HAP-1 (cell line): ENCODE data around the gene PTTG1.

Experiments used
- DNase-seq, 2 experiments: peaks; one replicate each; pipeline ENCODE4 v3.0.0-alpha.2; 2016 to 2020; ENCODE audit warnings: low spot score in 2 of 2
- H3K27me3 ChIP-seq: fragments of 250-450 bp; sonication (Bioruptor Pico); 2 replicates; pipeline ENCODE4 v1.5.1; 2020; ENCODE audit warnings: low read depth, mild to moderate bottlenecking, moderate library complexity
- H3K36me3 ChIP-seq: fragments of 250-450 bp; sonication (Bioruptor Pico); replicated peaks from 2 replicates; pipeline ENCODE4 v1.5.1; 2020; ENCODE audit warnings: mild to moderate bottlenecking
- H3K4me1 ChIP-seq: fragments of 250-450 bp; sonication (Bioruptor Pico); 2 replicates; pipeline ENCODE4 v1.5.1; 2020; ENCODE audit warnings: mild to moderate bottlenecking
- H3K4me3 ChIP-seq: fragments of 250-450 bp; sonication (Bioruptor Pico); 2 replicates; pipeline ENCODE4 v1.5.1; 2020; ENCODE audit warnings: mild to moderate bottlenecking, moderate library complexity
- H3K9me3 ChIP-seq: fragments of 250-450 bp; sonication (Bioruptor Pico); 2 replicates; pipeline ENCODE4 v1.5.1; 2020; ENCODE audit warnings: mild to moderate bottlenecking, moderate library complexity
- in situ Hi-C: fragments of 300-500 bp; cut with MboI; formaldehyde crosslinking; loops from 3 replicates; pipeline ENCODE4 v1.14.3; 2020; ENCODE audit warnings: low sequenced_read_pairs, inconsistent platforms, mixed read lengths

PTTG1 gene

GRCh38 chr5:160464466-160464797 lies 42.8 kb downstream of the PTTG1 start:
- in situ Hi-C loops: no loop called here
- DNase-seq: no peak

GRCh38 chr5:160466116-160466515 lies 44.5 kb downstream of the PTTG1 start:
- in situ Hi-C loops: no loop called here
- H3K27me3 ChIP-seq: 0 out of 2 replicates have a peak, but pooled peaks cover 3% of the 10 kb centered on the region
- no peaks in the 10 kb centered on the region for H3K4me1 ChIP-seq
- no peaks in the 10 kb centered on the region for H3K9me3 ChIP-seq
- no peak for DNase-seq
- no peak overlapping the region for H3K4me3 ChIP-seq
- H3K36me3 ChIP-seq: no peaks in the 10 kb centered on the region

More at GRCh38 chr5:160464466-160464797, 42.8 kb downstream of the PTTG1 start:
- H3K4me1 ChIP-seq: peaks cover 7% of the 10 kb centered on the region
- 0 out of 2 replicates have a peak, but pooled peaks cover 3% of the 10 kb centered on the region for H3K27me3 ChIP-seq
- no peak overlapping the region for H3K4me3 ChIP-seq
- H3K9me3 ChIP-seq: no peaks in the 10 kb centered on the region
- H3K36me3 ChIP-seq: no peaks in the 10 kb centered on the region

DNA sequence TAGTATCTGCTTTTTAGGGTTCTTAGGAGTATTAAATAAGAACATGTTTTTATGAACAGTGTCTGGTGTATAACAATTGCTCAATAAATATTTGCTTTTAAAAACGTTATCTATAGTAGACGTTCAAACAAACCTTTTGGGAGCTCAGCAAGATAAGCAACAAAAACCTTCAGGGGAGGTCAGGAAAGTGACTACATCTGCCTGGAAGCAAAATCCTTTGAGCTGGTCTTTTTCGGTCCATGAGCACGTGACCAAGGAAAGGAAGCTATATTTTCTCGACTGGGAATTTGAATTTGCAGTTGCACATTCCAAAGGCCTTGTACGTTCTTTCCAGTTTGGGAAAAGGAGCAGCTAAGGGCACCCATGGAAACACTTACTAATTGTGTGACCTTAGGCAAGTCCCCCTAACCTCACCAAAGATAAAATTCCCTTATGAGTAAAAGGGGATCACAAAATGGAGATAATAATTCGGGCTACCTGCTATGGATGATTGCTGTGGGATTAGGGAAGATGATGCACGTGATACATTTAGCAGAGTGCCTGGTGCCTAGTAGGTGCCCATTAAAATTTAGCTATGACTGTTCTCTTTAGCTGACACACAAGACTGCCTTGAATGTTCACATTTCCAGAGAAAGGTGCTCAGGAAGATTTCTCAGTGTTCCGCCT lies 45.4 kb downstream of the PTTG1 start:
- no peak for DNase-seq
- Histone ChIP-seq H3K36me3 (no peaks in the 10 kb centered on the region), H3K4me1 (no peaks in the 10 kb centered on the region), H3K27me3 (0 out of 2 replicates have a peak, but pooled peaks cover 3% of the 10 kb centered on the region), H3K9me3 (no peaks in the 10 kb centered on the region), H3K4me3 (no peak overlapping the region)
- in situ Hi-C loops: no loop called here

- in situ Hi-C loops: no loop called here
- H3K4me1 ChIP-seq: no peaks in the 10 kb centered on the region
- no peak overlapping the region for H3K4me3 ChIP-seq
Measured at GRCh38 chr5:160467555-160468362, 46.1 kb downstream of the PTTG1 start.

DNA sequence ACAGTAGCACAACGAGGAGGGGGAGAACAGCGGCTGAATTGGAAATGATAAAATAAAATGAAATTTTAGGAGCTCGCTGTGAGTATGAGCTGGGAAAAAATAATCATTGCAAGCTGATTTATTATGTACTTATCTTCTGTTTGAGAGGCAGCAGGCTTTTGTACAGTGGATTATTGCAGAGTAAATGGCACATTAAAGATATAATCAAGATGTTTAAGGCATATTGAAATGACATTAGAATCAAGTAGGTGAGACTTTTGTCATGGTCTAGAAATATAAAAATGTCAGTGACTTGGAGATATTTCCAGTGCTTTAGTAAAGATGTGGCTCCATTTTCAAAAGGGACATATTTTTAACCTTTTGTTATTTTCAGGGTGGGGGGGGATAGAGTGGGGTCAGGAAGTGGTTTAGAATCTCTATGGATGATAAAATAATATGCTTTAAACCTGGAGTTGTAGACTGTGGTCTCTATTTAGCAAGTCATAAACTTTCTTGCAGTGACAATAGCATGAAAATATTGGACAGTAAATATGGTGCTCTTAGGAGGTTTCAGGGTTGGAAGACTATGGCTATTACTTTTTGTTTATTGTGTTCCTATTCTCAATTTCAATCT lies 46.8 kb downstream of the PTTG1 start:
- H3K36me3 ChIP-seq: no peaks in the 10 kb centered on the region
- H3K9me3 ChIP-seq: no peaks in the 10 kb centered on the region
- in situ Hi-C loops: no loop called here
- no peaks in the 10 kb centered on the region for H3K27me3 ChIP-seq
- H3K4me3 ChIP-seq: no peak overlapping the region
- H3K4me1 ChIP-seq: no peaks in the 10 kb centered on the region
- no peak for DNase-seq

More at GRCh38 chr5:160467555-160468362, 46.1 kb downstream of the PTTG1 start:
- no peak for DNase-seq
- Histone ChIP-seq H3K27me3 (no peaks in the 10 kb centered on the region), H3K36me3 (no peaks in the 10 kb centered on the region), H3K9me3 (no peaks in the 10 kb centered on the region)

DNA sequence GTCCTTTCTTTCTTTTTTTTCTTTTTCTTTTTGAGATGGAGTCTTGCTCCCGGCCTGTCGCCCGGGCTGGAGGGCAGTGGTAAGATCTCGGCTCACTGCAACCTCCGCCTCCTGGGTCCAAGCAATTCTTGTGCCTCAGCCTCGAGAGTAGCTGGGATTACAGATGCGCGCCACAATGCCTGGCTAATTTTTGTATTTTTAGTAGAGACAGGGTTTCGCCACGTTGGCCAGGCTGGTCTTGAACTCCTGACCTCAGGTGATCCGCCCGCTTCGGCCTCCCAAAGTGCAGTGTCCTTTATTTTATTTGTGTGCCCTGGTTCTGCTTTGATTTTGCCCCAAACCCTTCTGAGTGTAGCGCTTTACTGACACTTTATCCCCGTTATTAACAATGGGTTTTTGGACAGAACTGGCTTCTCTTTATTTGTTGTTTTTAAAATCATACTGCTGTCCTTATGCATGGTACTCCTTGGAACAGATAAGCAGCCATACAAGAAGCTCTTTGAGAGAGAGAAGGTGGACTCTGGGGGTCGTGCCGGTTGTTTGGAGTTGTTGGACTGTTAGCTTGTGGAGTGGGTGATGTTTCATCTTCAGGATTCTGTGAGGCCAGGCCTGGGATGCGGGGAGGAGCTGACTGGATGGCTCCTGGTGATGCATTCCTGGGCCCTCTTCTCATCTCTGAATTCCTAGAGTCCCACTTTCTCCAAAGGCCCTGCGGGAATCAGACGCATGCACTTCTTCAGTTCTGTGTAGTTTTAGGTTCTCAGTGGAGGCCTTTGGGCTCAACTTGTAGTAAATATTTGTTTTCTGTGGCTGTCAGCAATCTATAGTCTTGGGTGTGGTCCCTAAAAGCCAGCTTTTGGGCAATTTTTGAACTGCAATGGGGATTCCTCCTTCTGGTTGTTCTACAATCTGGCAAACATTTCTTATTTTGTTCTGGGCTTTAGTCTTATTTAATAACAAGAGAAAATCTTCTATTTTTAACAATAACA lies 47.8 kb downstream of the PTTG1 start:
- Histone ChIP-seq H3K4me3 (no peak overlapping the region), H3K4me1 (no peaks in the 10 kb centered on the region), H3K27me3 (no peaks in the 10 kb centered on the region), H3K36me3 (no peaks in the 10 kb centered on the region), H3K9me3 (no peaks in the 10 kb centered on the region)
- in situ Hi-C loops: no loop called here
- DNase-seq: no peak

DNA sequence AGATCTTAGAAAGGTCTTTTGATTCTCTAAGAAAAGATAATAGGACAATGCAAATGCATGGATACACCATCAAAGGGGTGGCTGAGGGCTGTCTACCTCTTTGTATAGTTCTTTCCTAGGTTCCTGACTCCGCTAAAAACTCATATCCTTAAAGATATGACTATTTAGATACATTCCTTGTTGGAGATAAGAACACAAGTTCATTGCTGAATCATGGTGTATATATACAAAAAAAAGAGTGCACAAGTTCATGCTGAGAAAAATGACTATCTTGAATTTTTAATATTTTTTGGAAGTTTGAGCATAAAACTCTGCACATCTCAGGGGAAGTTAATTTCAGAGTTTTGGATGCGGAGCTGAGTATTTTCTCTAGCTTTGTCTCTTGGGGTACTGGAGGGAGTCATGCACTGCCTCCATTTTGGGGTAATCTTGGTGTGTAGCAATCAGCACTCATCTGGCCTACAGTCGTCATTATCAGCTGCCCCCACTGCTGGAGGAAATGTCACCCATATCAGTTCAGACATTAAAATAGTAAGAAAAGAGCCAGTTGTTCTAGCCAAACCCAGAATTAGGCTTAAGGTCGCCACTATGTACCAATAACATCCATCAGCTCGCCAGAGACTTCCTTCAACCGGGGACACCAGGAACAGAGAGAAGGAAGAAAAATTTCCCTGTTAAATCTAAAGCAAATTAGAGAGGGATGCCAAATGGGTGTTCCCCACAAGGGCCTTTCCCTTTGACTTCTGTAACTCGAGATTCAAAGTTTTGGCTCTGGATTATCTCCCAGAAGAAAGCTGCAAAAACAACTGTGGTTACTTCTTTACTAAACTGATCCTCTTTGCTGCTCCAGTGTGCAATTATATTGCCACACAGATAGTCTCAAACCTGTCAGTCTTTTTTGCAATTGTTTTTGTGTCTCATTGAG lies 49.0 kb downstream of the PTTG1 start:
- no peaks in the 10 kb centered on the region for H3K36me3 ChIP-seq
- in situ Hi-C loops: no loop called here
- no peaks in the 10 kb centered on the region; the same call in 1 of the 2 replicates for H3K4me1 ChIP-seq
- H3K9me3 ChIP-seq: no peaks in the 10 kb centered on the region
- no peaks in the 10 kb centered on the region for H3K27me3 ChIP-seq
- DNase-seq: no peak
- no peak overlapping the region for H3K4me3 ChIP-seq

DNA sequence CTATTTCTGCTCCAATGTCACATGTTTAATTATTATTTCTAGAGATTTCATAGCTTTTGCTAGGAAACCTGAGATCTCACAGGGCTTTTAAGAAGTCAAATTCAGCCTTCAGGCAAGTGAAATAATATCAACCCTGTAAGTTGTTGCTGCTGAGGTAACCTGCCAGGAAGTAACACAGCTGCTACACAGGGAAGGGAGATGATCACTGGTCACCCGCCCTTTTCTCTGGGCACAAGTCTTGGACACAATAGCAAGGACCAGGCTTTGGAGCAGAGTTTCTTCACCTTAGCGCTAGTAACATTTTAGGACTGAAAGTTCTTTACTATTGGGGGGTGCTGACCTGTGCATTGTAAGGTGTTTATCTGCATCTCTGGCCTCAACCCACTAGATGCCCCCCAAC lies 50.1 kb downstream of the PTTG1 start:
- DNase-seq: no peak
- Histone ChIP-seq H3K4me1 (no peaks in the 10 kb centered on the region; the same call in 1 of the 2 replicates), H3K36me3 (no peaks in the 10 kb centered on the region), H3K27me3 (no peaks in the 10 kb centered on the region), H3K4me3 (no peak overlapping the region), H3K9me3 (no peaks in the 10 kb centered on the region)
- in situ Hi-C loops: no loop called here

DNA sequence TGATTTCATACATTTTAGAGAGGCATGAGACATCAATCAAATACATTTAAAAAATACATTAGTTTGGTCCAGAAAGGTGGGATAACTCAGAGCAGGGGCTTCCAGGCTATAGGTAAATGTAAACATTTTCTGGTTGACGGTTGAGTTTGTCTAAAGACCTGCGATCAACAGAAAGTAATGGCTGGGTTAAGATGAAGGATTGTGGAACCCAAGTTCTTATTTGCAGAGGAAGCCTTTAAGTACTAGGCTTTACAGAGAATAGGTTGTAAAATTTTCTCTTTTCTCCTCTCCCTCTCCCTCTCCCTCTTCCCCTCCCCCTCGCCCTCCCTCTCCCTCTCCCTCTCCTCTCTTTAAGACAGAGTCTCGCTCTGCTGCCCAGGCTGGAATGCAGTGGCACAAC lies 50.8 kb downstream of the PTTG1 start:
- no peaks in the 10 kb centered on the region; the same call in 1 of the 2 replicates for H3K4me1 ChIP-seq
- no peak for DNase-seq
- no peak overlapping the region for H3K4me3 ChIP-seq
- no peaks in the 10 kb centered on the region for H3K27me3 ChIP-seq
- in situ Hi-C loops: no loop called here
- no peaks in the 10 kb centered on the region for H3K9me3 ChIP-seq
- no peaks in the 10 kb centered on the region for H3K36me3 ChIP-seq

DNA sequence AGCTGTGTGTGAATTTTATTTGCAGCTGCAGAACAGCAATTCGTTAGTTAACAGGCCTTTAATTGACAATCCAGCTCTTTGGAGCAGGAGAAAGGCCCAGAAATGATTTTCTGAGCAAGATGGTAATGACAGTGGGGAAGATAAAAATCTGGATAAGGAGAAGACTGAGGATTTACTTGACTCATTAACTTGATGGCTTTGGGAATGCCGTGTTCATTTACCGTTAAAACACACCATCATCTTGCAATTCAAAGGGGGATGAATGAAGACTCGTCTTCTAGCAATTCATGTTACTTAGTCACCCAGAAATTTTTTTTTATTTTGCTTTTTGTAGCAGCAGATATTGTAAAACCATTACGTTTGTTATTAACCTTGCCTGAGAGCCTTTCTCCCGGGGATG lies 52.0 kb downstream of the PTTG1 start:
- Histone ChIP-seq H3K9me3 (no peaks in the 10 kb centered on the region), H3K27me3 (no peaks in the 10 kb centered on the region), H3K4me1 (no peaks in the 10 kb centered on the region; the same call in 1 of the 2 replicates), H3K36me3 (no peaks in the 10 kb centered on the region), H3K4me3 (no peak overlapping the region)
- in situ Hi-C loops: no loop called here
- DNase-seq: no peak

GRCh38 chr5:160474084-160474483 lies 52.4 kb downstream of the PTTG1 start:
- H3K4me3 ChIP-seq: no peak overlapping the region
- in situ Hi-C loops: no loop called here
- no peaks in the 10 kb centered on the region for H3K36me3 ChIP-seq
- no peak for DNase-seq
- no peaks in the 10 kb centered on the region for H3K9me3 ChIP-seq
- H3K4me1 ChIP-seq: no peaks in the 10 kb centered on the region; the same call in 1 of the 2 replicates
- H3K27me3 ChIP-seq: no peaks in the 10 kb centered on the region

- no peak for DNase-seq
- Histone ChIP-seq H3K36me3 (no peaks in the 10 kb centered on the region), H3K9me3 (no peaks in the 10 kb centered on the region), H3K27me3 (no peaks in the 10 kb centered on the region), H3K4me3 (no peak overlapping the region), H3K4me1 (no peaks in the 10 kb centered on the region; the same call in 1 of the 2 replicates)
- in situ Hi-C loops: no loop called here
Measured at GRCh38 chr5:160475864-160476438, 54.3 kb downstream of the PTTG1 start.
